GM18873 (cell line): Measurements from ENCODE around the gene SDSL.

ENCODE experiments used
- ATAC-seq: cut with Tn5 transposase; IDR thresholded peaks from one replicate; pipeline ENCODE4 v1.9.1; 2021; ENCODE audit warnings: mild to moderate bottlenecking, moderate library complexity, moderate number of reproducible peaks; ENCODE audit not compliant: unreplicated experiment, low FRiP score

SDSL gene

DNA sequence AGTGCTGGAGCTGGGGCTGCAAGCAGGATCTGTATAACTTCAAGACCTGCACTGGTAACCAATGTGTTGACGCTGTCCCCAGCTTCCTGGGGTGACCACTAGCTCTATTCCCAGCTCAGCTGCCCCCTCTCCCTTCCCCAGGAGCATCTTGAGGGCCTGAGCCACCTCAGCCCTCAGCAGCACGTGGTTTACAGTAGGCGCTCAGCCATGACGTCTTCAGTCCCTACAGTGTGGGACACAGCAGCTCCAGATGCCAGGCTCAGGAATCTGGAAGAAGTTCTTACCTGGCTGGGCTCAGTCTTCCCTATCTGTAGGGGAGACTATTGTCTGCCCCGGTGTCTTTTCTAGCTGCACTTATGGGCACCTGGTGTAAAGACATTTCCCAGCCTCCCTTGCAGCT lies 27.1 kb upstream of the SDSL start:
- no peak for ATAC-seq

DNA sequence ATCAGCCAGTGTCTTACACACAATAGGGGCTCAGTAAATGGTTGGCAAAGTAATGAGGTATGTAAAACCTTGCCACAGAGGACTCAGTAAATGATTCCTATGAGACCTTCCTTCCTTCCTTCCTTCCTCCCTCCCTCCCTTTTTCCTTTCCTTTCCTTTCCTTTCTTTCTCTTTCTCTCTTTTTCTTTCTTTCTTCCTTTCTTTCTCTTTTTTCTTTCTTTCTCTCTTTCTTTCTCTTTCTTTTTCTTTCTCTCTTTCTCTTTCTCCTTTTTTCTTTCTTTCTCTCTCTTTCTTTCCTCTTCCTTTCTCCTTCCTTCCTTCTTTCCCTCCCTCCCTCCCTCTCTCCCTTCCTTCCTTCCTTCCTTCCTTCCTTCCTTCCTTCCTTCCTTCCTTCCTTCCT lies 26.0 kb upstream of the SDSL start:
- no peak for ATAC-seq

DNA sequence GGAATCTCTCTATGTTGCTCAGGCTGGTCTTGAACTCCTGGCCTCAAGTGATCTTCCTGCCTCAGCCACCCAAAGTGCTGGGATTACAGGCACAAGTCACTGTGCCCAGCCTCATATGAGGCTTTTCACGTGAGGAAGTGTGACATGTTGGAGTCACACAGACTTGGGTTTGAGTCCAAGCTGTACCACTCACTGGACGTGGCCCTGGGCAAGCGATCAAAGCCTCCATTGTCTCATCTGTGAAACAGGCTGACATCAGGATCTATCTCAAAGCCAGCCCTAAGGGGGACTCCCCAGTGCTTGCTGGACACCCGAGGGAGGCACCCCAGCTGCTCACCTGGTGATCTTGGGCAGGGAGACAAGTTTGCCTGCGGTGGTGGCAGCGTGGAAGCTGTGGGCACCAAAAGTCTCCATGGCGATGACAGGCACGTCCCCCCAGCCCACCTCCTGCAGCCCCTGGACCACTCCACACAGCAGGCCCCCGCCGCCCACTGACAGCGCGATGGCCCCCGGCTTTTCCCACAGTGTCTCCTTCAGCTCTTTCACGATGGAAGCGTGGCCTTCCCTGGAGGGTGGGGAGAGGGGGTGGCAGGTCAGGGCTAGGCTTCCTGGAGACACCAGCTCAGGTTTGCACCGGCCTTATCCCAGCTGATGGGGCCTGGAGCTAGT lies 25.2 kb upstream of the SDSL start:
- ATAC-seq = no peak

GRCh38 chr12:113397497-113398197 lies 24.5 kb upstream of the SDSL start:
- ATAC-seq = no peak

- ATAC-seq = no peak
Measured at GRCh38 chr12:113398346-113399290, 23.6 kb upstream of the SDSL start.

DNA sequence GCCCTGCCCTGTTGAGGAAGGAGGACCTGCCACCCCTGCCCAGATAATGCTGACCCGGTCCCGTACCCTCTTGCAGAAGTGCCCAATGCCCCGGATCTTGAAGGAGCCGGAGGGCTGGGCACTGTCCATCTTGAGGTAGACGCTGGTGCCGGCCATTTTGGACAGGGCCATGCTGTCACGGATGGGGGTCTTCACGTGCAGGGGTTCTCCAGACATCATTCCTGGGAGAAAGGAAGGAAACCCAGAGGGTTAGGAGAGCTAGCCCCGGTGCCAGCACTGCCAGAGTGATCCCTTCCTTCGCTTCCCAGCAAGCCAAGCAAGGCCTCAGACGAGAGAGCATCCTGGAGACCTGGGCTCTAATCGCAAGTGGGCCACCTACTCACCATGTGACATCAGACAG lies 22.7 kb upstream of the SDSL start:
- no peak for ATAC-seq

- no peak for ATAC-seq
Measured at GRCh38 chr12:113400362-113400761, 21.8 kb upstream of the SDSL start.

DNA sequence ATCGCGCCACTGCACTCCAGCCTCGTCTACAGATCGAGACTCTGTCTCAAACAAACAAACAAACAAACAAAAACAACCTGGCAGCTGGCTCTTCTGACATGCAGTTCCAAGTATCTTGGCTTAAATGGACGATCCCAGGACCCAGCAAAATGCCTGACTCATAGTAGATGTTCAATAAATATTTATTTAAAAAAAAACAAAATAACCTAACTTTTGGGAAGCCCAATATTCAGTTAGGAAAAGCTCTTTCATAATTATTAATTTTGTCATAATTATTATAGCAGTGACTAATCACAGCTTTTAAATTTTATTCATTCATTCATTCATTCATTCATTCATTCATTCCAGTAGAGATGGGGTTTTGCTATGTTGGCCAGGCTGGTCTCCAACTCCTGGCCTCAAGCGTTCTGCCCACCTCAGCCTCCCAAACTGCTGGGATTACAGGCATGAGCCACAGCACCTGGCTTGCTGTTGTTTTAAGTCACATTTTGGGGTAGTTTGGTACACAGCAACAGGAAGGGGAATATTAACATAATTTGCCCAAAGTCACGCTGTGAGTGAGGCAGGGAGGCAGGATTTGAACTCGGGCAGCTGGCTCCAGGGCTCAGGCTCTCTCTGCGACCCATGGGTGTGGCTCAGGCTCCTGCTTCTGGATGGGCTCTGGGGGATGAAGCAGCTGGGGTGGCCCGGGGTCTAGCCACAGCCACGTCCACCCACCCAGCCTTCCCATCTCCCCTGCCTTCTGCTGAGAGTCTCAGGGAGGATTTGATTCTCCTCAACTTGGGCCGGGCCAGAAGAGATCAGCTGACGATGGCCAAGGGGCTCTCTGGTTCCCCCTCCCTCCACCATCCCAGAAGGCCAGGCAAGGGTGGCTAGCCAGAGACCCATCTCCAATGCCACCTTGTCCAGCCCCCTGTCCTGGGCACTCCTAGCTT lies 20.8 kb upstream of the SDSL start:
- no peak for ATAC-seq

DNA sequence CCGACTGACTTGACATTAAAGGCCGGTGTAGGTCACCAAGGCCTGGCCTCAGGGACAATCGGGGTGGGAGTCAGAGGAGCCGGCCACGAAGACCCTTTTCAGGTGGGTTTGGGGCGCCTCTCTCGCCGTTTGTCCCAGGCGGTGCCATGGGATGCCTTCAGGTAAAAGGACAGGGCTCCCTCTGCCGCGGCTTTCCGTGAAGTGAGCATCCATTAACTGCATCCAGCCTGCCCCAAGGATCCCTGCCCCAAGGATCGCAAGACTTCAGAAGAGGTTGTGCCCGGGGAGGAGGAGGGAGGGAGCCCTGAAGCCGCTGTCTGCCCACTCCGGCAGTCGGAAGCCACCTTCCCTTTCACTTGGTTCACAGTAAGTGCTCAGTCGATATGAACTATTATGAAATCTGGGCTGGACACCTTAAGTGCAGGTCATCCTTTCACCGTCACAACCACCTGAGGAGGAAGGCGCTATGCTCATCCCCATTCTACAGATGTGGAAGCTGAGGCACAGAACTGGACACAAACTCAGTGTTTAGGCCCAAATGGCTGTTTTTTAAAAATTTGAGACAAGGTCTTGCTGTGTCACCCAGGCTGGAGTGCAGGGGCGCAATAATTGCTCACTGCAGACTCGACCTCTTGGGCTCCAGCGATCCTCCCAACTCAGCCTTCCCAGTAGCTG lies 19.5 kb upstream of the SDSL start:
- no peak for ATAC-seq

- no peak for ATAC-seq
Measured at GRCh38 chr12:113403435-113404415, 18.5 kb upstream of the SDSL start, which contains the start of gene SDS. TSS of gene SDS (minus strand) at chr12:113403887. CDS start at chr12:113399708, 4,179 bp downstream.

DNA sequence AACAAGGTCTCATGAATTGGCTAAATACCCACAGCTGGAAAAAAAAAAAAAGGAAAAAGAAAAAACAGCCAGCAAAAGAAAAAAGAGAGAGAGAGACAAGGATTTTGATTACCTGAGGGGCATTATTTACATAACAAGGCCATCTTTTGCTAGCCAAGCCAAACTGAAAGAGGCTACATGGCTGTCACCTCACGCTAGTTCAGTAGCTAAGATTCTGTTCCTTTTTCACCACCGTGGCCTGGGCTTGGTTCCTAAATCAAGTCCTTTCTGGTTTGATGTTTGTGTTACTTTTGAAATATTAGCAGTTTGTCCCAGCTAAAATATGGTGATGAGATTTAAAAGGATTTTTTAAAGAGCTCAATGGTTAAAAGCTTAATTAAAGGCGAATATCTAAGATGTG lies 16.5 kb upstream of the SDSL start:
- no peak for ATAC-seq

DNA sequence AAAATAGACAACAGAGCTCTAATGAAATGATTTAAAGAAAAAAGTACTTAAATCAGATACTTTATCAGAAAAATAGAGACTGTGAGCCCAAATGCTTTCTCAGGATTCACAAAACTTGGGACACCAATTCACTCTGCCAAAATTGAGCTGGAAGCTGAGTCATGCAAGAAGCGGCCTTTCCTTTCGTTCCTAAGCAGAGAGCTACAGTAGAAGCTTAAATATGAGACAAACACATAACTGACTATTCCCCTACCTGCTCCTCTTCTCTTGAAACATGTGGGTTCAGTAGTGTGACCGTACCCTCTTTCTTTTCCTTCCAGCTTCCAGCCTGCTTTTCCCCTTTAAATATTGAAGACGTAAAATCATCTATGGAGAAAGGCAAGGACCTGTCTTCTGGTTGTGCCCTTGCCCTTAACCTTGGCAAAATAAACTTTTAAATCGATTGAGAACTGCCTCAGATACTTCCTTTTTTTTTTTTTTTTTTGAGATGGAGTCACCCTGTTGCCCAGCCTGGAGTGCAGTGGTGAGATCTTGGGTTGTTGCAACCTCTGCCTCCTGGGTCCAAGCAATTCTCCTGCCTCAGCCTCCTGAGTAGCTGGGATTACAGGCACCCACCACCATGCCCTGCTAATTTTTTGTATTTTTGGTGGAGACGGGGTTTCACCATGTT lies 14.1 kb upstream of the SDSL start:
- no peak for ATAC-seq

DNA sequence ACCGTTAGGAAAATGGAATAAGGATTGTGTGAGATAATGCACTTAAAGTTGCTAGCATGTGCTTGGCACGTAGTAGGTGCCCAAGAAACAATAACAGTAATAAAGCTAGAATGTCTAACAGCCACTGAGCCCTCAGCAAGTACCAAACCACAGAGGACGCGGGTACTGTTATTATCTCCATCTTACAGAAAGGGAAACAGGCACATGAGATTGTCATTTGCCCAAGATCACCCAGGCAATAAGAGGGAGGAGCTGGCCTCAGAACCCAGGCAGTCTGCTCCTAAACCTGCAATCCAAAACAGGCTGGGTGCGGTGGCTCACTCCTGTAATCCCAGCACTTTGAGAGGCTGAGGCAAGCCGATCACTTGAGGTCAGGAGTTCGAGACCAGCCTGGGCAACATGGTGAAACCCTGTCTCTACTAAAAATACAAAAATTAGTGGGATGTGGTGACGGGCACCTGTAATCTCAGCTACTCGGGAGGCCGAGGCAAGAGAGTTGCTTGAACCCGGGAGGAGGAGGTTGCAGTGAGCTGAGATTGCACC lies 13.4 kb upstream of the SDSL start:
- ATAC-seq = no peak

GRCh38 chr12:113409462-113410124 lies 12.6 kb upstream of the SDSL start:
- ATAC-seq = no peak

DNA sequence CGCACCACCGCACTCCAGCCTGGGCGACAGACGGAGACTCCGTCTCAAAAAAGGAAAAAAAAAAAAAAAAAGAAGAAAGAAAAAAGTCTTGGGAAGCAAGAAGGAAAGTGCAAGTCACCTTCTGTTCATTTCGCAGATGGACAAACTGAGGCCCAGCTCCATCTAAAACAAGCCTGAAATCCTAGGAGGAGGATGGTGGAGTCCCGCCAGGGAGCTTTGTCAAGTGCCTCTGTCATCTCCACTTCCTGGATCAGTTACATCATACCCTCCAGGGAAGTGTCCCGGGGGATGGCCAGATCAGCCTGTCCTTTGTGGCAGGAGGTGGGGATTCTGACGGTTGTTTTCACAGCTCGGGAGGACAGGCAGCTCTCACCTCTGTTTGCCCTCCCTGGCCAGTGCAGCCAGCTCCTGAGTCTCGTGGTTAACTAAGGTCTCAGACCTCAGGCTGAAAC lies 8.7 kb upstream of the SDSL start:
- ATAC-seq = no peak

DNA sequence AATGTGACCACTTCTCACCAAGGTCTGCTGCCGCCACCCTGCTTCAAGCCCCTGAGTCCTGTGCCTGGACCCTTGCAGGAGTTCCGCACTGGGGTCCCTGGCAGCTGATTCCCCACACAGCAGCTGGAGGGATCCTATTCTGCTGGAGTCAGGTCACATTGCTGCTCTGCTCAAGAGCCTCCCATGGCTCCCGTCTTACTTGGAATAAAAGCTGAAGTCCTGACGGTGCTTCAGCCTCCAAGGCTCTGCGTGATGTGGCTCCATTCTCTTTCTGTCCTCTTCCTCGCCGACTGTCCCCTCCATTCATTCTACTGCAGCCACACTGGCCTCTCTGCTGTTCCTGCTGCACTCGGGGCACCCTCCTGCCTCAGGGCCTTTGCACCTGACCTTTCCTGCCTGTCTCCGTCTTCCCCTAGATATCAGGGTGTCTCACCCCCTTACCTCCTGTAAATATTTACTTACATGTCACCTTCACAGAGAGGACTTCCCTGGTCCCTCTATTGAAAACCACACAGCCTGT lies 7.6 kb upstream of the SDSL start:
- no peak for ATAC-seq
